AG10803 (cell line): Measurements from ENCODE around the gene XRCC4.

ENCODE experiments used
- DNase-seq: peaks from one replicate; pipeline ENCODE4 v3.0.0; 2010; ENCODE audit warnings: low read depth
- H3K4me3 ChIP-seq: 2 replicates; pipeline ENCODE4 v1.5.1; 2011; ENCODE audit warnings: mild to moderate bottlenecking, low read length, control low read depth
- CTCF ChIP-seq: conservative IDR thresholded peaks from 2 replicates; pipeline ENCODE4 v1.5.1; 2011; ENCODE audit warnings: mild to moderate bottlenecking, low read length, control low read depth, inconsistent platforms

Gene XRCC4

DNA sequence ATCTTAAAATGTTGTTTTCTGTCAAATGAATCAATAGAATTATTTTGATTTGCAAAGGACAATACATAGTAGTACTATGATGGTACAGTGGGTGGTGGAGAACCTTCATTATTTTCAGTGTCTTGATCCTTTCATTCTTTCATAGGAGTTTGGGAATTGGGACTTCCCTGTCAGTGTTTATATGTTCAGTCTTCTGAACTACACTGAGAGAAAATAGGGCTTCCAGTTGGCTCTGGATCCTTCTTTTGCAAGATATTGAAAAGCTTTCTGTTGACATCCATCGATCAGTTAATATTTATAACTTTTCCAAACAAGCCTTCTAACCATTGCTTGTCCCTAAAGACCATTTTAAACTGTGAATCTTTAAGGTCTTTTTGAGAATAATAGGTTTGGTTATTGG lies 94.7 kb downstream of the XRCC4 start:
- no peak for TF ChIP-seq CTCF
- no peak overlapping the region for H3K4me3 ChIP-seq
- no peak for DNase-seq

GRCh38 chr5:83172655-83173054 lies 95.3 kb downstream of the XRCC4 start:
- TF ChIP-seq CTCF: no peak
- H3K4me3 ChIP-seq: no peak overlapping the region
- peak; percentile 7 for DNase-seq

DNA sequence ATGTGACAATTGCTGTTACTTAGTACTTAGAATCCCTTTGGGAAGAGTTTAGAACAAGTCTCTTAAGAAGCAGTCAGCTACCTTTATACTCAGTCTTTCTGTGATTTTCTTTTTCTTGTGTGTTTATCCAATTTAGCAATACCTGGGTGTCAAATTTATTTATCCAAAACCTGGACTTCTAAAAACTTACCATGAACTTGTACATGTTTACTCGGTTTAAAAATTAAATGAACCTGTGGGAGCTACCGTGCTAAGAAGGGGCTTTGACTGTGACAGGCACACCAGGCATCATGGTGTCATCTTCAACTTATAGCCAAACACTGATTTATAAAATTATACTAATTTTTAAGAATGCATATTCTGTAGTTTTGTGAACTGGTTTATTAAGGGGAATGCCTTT lies 96.5 kb downstream of the XRCC4 start:
- TF ChIP-seq CTCF: no peak
- H3K4me3 ChIP-seq: no peak overlapping the region
- DNase-seq: no peak

DNA sequence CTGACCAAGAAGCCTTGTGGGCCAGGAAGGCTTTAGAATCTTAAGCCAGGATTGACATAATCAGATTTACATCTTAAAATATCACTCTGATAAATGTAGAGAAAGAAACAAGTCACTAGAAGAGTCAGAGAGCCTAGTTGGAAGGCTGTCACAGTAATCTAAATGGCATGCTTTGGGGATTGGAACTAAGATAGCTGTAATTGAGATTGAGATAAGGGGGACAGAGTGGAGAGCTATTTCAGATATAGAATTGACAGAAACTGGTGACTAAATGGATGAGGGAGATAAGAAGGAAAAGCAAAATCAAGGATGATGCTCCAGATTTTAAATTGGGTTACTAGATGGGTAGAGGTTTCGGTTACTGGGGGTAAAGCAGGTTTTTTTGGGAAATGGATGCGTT lies 100.5 kb downstream of the XRCC4 start:
- TF ChIP-seq CTCF: no peak
- H3K4me3 ChIP-seq: no peak overlapping the region
- no peak for DNase-seq

GRCh38 chr5:83179966-83180365 lies 102.6 kb downstream of the XRCC4 start:
- no peak for TF ChIP-seq CTCF
- no peak overlapping the region for H3K4me3 ChIP-seq
- peak; percentile 78 for DNase-seq

DNA sequence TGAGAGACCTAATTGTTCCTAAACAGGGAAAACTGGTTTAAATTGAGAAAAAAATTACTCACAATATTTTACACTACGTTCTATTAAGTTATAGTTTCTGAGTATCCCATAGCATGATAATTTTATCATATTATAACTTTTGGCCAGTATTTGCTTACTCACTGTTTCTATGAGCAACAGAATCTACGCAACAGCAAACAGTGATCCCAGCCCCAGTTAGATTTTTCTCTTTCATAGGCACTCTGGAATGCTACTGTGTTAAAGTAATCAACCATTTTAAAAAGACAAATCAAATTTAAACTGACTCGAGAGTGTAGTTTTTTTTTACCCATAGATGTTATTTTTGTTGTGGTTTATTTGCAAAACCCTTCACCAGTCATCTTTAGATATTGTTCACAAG lies 107.2 kb downstream of the XRCC4 start:
- TF ChIP-seq CTCF: no peak
- peak; percentile 12 for DNase-seq
- no peak overlapping the region for H3K4me3 ChIP-seq

GRCh38 chr5:83192947-83193346 lies 115.6 kb downstream of the XRCC4 start:
- TF ChIP-seq CTCF: no peak
- no peak overlapping the region for H3K4me3 ChIP-seq
- DNase-seq: no peak
